Subcutaneous abdominal adipose tissue (tissue), 5 donors: ENCODE data around the gene SORCS3.

ENCODE experiments used
- H3K27ac ChIP-seq: one replicate; pipeline ENCODE4 v1.7.0; 2013; ENCODE audit warnings: low read depth, mild to moderate bottlenecking, inconsistent platforms, low read length, moderate library complexity
- H3K27me3 ChIP-seq, 5 donors: one replicate each; pipeline ENCODE4 v1.7.0; 2013; ENCODE audit warnings: low read length in 5 of 5, inconsistent platforms in 1 of 5; ENCODE audit not compliant: control insufficient read depth in 5 of 5, insufficient read depth in 4 of 5
- H3K36me3 ChIP-seq, 5 donors: one replicate each; pipeline ENCODE4 v1.7.0; 2013; ENCODE audit warnings: low read length in 5 of 5; ENCODE audit not compliant: control insufficient read depth in 5 of 5, insufficient read depth in 5 of 5
- H3K4me1 ChIP-seq, 5 donors: one replicate each; pipeline ENCODE4 v1.7.0; 2013; ENCODE audit warnings: low read length in 5 of 5, mild to moderate bottlenecking in 3 of 5, moderate library complexity in 1 of 5; ENCODE audit not compliant: control insufficient read depth in 5 of 5, insufficient read depth in 5 of 5
- H3K4me3 ChIP-seq, 5 donors: one replicate each; pipeline ENCODE4 v1.7.0; 2013; ENCODE audit warnings: low read length in 5 of 5, low read depth in 1 of 5
- H3K9ac ChIP-seq, 5 donors: one replicate each; pipeline ENCODE4 v1.7.0; 2013; ENCODE audit warnings: low read length in 5 of 5, mild to moderate bottlenecking in 4 of 5, moderate library complexity in 3 of 5
- H3K9me3 ChIP-seq, 5 donors: one replicate each; pipeline ENCODE4 v1.7.0; 2013; ENCODE audit warnings: low read length in 5 of 5; ENCODE audit not compliant: control insufficient read depth in 5 of 5
- donor health status: healthy.
- donor health status: healthy.
- donor health status: healthy.
- donor health status: healthy.
- donor health status: healthy.

The SORCS3 gene

DNA sequence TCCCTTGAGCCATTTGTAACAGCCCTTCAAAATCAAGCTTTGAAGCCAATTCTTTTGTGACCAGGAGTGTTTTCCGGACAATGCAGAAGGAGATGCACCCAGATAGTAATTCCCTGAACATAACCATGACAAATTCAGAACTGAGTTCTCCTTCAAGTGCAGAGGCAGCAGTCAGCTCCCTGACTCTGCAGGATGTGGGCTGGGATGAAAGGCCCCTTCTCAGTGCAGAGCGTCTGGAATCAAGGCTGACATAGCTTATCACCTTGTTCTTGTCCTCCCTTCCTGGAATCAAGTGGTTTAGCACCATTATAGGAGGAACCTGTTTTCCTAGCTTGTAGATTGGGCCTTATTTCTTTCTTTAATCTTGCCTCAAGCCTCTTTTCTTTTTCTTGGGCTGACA is 143.4 kb downstream of the SORCS3 start:
- H3K9me3 ChIP-seq = no peaks in the 10 kb centered on the region
- no peaks in the 10 kb centered on the region for H3K4me1 ChIP-seq
- H3K36me3 ChIP-seq = no peaks in the 10 kb centered on the region
- no peak overlapping the region for H3K9ac ChIP-seq
- H3K27me3 ChIP-seq = peaks cover 0 to 3% (median 0%) of the 10 kb centered on the region in 5 donors
- H3K4me3 ChIP-seq = no peak overlapping the region
- no peak overlapping the region for H3K27ac ChIP-seq

DNA sequence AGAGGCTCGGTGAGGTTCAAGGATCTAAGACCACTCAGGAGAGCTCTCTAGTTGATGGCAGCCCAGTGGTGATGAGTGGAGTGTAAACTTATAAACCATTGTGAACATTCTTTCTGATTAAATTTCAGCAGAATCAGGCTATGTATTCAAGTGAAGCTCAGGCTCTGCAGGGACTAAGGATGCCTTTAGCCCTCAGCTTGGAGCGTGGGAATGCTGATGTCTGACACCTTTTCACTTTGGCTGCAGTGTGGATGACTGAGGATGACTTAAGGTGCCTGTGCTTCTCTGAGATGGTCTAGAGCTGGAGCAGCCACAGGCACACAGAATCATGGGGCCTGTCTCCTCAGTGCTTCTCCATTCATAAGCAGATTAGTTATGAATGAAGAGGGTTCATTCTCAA is 150.4 kb downstream of the SORCS3 start:
- no peaks in the 10 kb centered on the region for H3K36me3 ChIP-seq
- no peaks in the 10 kb centered on the region for H3K4me1 ChIP-seq
- H3K27me3 ChIP-seq = peaks cover 0 to 3% (median 0%) of the 10 kb centered on the region in 5 donors
- H3K27ac ChIP-seq = no peak overlapping the region
- H3K4me3 ChIP-seq = no peak overlapping the region
- peaks cover 0 to 3% (median 0%) of the 10 kb centered on the region in 5 donors for H3K9me3 ChIP-seq
- no peak overlapping the region for H3K9ac ChIP-seq

- Histone ChIP-seq H3K9me3 (peaks cover 0 to 3% (median 0%) of the 10 kb centered on the region in 5 donors), H3K36me3 (no peaks in the 10 kb centered on the region), H3K27me3 (no peaks in the 10 kb centered on the region), H3K9ac (no peak overlapping the region), H3K4me3 (no peak overlapping the region), H3K4me1 (no peaks in the 10 kb centered on the region), H3K27ac (no peak overlapping the region)
Measured at GRCh38 chr10:104795411-104795810, 154.3 kb downstream of the SORCS3 start.

GRCh38 chr10:104796823-104797222 is 155.7 kb downstream of the SORCS3 start:
- Histone ChIP-seq H3K27me3 (no peaks in the 10 kb centered on the region), H3K9me3 (peaks cover 0 to 3% (median 0%) of the 10 kb centered on the region in 5 donors), H3K9ac (no peak overlapping the region), H3K36me3 (no peaks in the 10 kb centered on the region), H3K4me3 (no peak overlapping the region), H3K4me1 (no peaks in the 10 kb centered on the region), H3K27ac (no peak overlapping the region)

DNA sequence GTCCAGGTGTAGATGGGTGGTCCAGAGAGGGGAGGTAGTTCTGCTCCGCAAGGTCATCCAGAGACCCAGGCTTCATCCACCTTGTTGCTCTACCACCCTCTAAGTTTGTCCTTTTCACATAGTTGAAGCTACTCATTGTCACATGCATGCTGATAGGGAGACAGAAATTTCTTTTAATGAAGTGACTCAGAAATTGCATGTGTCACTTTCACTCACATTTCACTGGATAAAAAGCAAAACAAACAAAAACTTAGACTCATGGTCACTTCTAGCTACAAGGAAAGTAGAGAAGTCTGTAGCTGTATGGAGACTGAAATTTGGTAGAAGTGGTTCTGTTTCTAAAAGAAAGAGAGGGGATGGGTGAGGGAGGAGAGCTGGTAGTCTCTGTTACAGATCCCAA is 161.9 kb downstream of the SORCS3 start:
- Histone ChIP-seq H3K36me3 (no peaks in the 10 kb centered on the region), H3K4me3 (no peak overlapping the region), H3K27ac (no peak overlapping the region), H3K4me1 (no peaks in the 10 kb centered on the region), H3K9ac (no peak overlapping the region), H3K9me3 (no peaks in the 10 kb centered on the region), H3K27me3 (no peaks in the 10 kb centered on the region)

DNA sequence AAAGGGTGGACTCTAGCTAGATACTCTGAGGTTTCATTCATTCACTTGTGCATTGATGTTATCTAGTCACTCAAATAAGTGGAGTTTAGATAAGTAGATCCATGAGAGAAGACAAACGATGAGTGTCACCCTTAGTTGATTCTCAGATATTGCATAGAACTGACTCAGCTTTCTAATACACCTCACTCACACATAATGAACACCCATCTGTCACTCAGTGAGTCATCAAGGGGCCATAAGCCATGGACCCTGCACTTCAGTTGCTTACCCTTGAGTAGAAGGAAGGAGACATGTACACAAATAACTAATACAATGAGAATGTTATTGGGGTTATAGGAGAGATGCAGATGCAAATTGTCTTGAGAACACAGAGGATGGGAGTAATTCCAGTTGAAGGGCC is 163.8 kb downstream of the SORCS3 start:
- Histone ChIP-seq H3K9me3 (peaks cover 0 to 6% (median 0%) of the 10 kb centered on the region in 5 donors), H3K4me3 (no peak overlapping the region), H3K27ac (no peak overlapping the region)

GRCh38 chr10:104806801-104807200 is 165.7 kb downstream of the SORCS3 start:
- H3K4me1 ChIP-seq = no peaks in the 10 kb centered on the region
- no peak overlapping the region for H3K9ac ChIP-seq
- no peak overlapping the region for H3K4me3 ChIP-seq
- H3K36me3 ChIP-seq = no peaks in the 10 kb centered on the region
- H3K27me3 ChIP-seq = peaks cover 0 to 3% (median 0%) of the 10 kb centered on the region in 5 donors
- H3K9me3 ChIP-seq = peaks cover 0 to 6% (median 0%) of the 10 kb centered on the region in 5 donors
- no peak overlapping the region for H3K27ac ChIP-seq

More for the DNA sequence above, 163.8 kb downstream of the SORCS3 start:
- no peaks in the 10 kb centered on the region for H3K36me3 ChIP-seq
- H3K27me3 ChIP-seq = peaks cover 0 to 3% (median 0%) of the 10 kb centered on the region in 5 donors
- H3K4me1 ChIP-seq = no peaks in the 10 kb centered on the region
- no peak overlapping the region for H3K9ac ChIP-seq

GRCh38 chr10:104807581-104808310 is 166.7 kb downstream of the SORCS3 start:
- peaks cover 0 to 3% (median 0%) of the 10 kb centered on the region in 5 donors for H3K27me3 ChIP-seq
- no peak overlapping the region for H3K27ac ChIP-seq
- H3K4me1 ChIP-seq = no peaks in the 10 kb centered on the region
- no peak overlapping the region for H3K4me3 ChIP-seq
- no peak overlapping the region for H3K9ac ChIP-seq
- H3K9me3 ChIP-seq = peaks cover 0 to 6% (median 0%) of the 10 kb centered on the region in 5 donors
- no peaks in the 10 kb centered on the region for H3K36me3 ChIP-seq

- H3K27me3 ChIP-seq = peaks cover 0 to 3% (median 0%) of the 10 kb centered on the region in 5 donors
- H3K4me3 ChIP-seq = no peak overlapping the region
- no peaks in the 10 kb centered on the region for H3K36me3 ChIP-seq
- no peak overlapping the region for H3K27ac ChIP-seq
- H3K9ac ChIP-seq = no peak overlapping the region
- no peaks in the 10 kb centered on the region for H3K4me1 ChIP-seq
- H3K9me3 ChIP-seq = peaks cover 0 to 6% (median 0%) of the 10 kb centered on the region in 5 donors
Measured at GRCh38 chr10:104809288-104810090, 168.4 kb downstream of the SORCS3 start.

- H3K27ac ChIP-seq = no peak overlapping the region
- H3K36me3 ChIP-seq = no peaks in the 10 kb centered on the region
- peaks cover 0 to 3% (median 0%) of the 10 kb centered on the region in 5 donors for H3K27me3 ChIP-seq
- peaks cover 0 to 6% (median 0%) of the 10 kb centered on the region in 5 donors for H3K9me3 ChIP-seq
- no peaks in the 10 kb centered on the region for H3K4me1 ChIP-seq
- no peak overlapping the region for H3K9ac ChIP-seq
- no peak overlapping the region for H3K4me3 ChIP-seq
Measured at GRCh38 chr10:104811166-104811565, 170.1 kb downstream of the SORCS3 start.
